ENCODE measurements around the gene SERPINA1.

GRCh38 chr14:94390372-94391086, 2.1 kb upstream of the SERPINA1 start:
- TF ChIP-seq SIN3A (IDR thresholded peaks at IDR 0.05; ENCODE audit: borderline replicate concordance, insufficient read depth, low read depth, low read length), result no peak
- TF ChIP-seq CTCF (IDR thresholded peaks at IDR 0.05), result no peak
- no peak for TF ChIP-seq POLR2AphosphoS5 (IDR thresholded peaks at IDR 0.05; ENCODE audit: low read depth, low read length)

Measured in Panc1 (cell line).